HCT116 (cell line): ENCODE measurements around the gene OR6C70. TPM values are rescaled to one million over a fixed set of nuclear protein-coding genes. Genes with fewer than 3 reads are reported as not detected.
"Not testable (repeated sequence)": the region's sequence is repeated elsewhere in the genome, so short reads cannot be mapped to it uniquely, and the experiment has no call there.

ENCODE experiments used
- ATAC-seq: fragments of 200-7000 bp; cut with Tn5 transposase; 2 replicates; pipeline ENCODE4 v1.9.1; 2020; ENCODE audit warnings: mild to moderate bottlenecking, moderate library complexity
- BruUV-seq: library from RNA; stranded (reverse); fragments of 400-500 nt; replicated peaks from 2 replicates; lab custom pipeline; 2021; lab: Mats Ljungman, UMichigan
- CTCF ChIA-PET: fragments of 300-600 bp; sonication (Branson Sonifier 250); formaldehyde crosslinking; loops from one replicate; lab custom pipeline; 2021; ENCODE audit warnings: antibody characterized with exemption; lab: Charles Lee
- POLR2A ChIA-PET: fragments of 300-600, 350-600 bp; sonication (Branson Sonifier 250); formaldehyde crosslinking; loops from one replicate; lab custom pipeline; 2021; ENCODE audit warnings: antibody characterized with exemption; lab: Charles Lee
- RAD21 ChIA-PET, 2 experiments: fragments of 300-600 bp; sonication (Branson Sonifier 250); formaldehyde crosslinking; loops; one replicate each; lab custom pipeline; 2023; ENCODE audit warnings: low total read pairs in 2 of 2; ENCODE audit not compliant: uncharacterized antibody in 2 of 2, unreplicated experiment in 2 of 2, low non-redundant PET in 1 of 2; lab: Charles Lee
- DNase-seq: peaks from one replicate; pipeline ENCODE4 v3.0.0-alpha.2; 2010; ENCODE audit warnings: low read depth, low spot score
- H2AFZ ChIP-seq: fragments of 200-600 bp; shearing (Covaris generic), sonication (generic); 2 replicates; pipeline ENCODE4 v1.6.1; 2017; ENCODE audit warnings: low read depth, mixed run types, mixed read lengths, antibody characterized with exemption, low read length; ENCODE audit not compliant: poor library complexity, severe bottlenecking
- H3K27ac ChIP-seq: 2 replicates; pipeline ENCODE4 v1.5.1; 2012; ENCODE audit warnings: low read depth, low read length
- H3K27me3 ChIP-seq: fragments of 200-600 bp; sonication (generic); 2 replicates; pipeline ENCODE4 v1.6.1; 2016; ENCODE audit warnings: mixed run types, low read length, mixed read lengths; ENCODE audit not compliant: insufficient read depth
- H3K36me3 ChIP-seq, 2 experiments: fragments of 200-500 bp in 1 of 2; fragments of 200-600 bp in 1 of 2; sonication (Bioruptor generic) in 1 of 2; sonication (generic) in 1 of 2; 2 replicates each; pipeline versions ENCODE4 v1.5.1 to v1.6.1; 2014 to 2016; ENCODE audit warnings: low read length in 2 of 2, inconsistent platforms in 1 of 2, mixed read lengths in 1 of 2, mixed run types in 1 of 2; ENCODE audit not compliant: insufficient read depth in 2 of 2, control insufficient read depth in 1 of 2
- H3K4me1 ChIP-seq, 2 experiments: fragments of 200-600 bp in 1 of 2; sonication (generic) in 1 of 2; 2 replicates each; pipeline versions ENCODE4 v1.5.1 to v1.6.1; 2012 to 2017; ENCODE audit warnings: low read length in 2 of 2, inconsistent platforms in 1 of 2, mild to moderate bottlenecking in 1 of 2, mixed read lengths in 1 of 2, mixed run types in 1 of 2, moderate library complexity in 1 of 2; ENCODE audit not compliant: insufficient read depth in 2 of 2, control insufficient read depth in 1 of 2
- H3K4me2 ChIP-seq: fragments of 200-600 bp; sonication (generic); 2 replicates; pipeline ENCODE4 v1.6.1; 2017; ENCODE audit warnings: mixed run types, low read length, mixed read lengths
- H3K4me3 ChIP-seq, 2 experiments: fragments of 200-600 bp in 1 of 2; sonication (generic) in 1 of 2; replicated peaks in 1 of 2; 2 replicates each; pipeline ENCODE4 v1.5.1; 2011 to 2016; ENCODE audit warnings: low read length in 2 of 2, control low read depth in 1 of 2, low read depth in 1 of 2, mild to moderate bottlenecking in 1 of 2, mixed read lengths in 1 of 2, mixed run types in 1 of 2
- H3K79me2 ChIP-seq: fragments of 200-600 bp; sonication (generic); 2 replicates; pipeline ENCODE4 v1.6.1; 2017; ENCODE audit warnings: mild to moderate bottlenecking, mixed run types, low read length, moderate library complexity, mixed read lengths; ENCODE audit not compliant: insufficient read depth
- H3K9ac ChIP-seq: fragments of 200-600 bp; sonication (generic); 2 replicates; pipeline ENCODE4 v1.6.1; 2016; ENCODE audit warnings: low read length, mixed read lengths
- H3K9me2 ChIP-seq: fragments of 200-600 bp; sonication (generic), shearing (Covaris generic); 2 replicates; pipeline ENCODE4 v1.6.1; 2017; ENCODE audit warnings: mixed run types, mild to moderate bottlenecking, moderate library complexity; ENCODE audit not compliant: insufficient read depth
- H3K9me3 ChIP-seq, 2 experiments: fragments of 200-500 bp in 1 of 2; fragments of 200-600 bp in 1 of 2; sonication (Bioruptor generic) in 1 of 2; sonication (generic) in 1 of 2; 2 replicates each; pipeline ENCODE4 v1.6.1; 2014 to 2017; ENCODE audit warnings: low read length in 2 of 2, mixed read lengths in 2 of 2, inconsistent platforms in 1 of 2, low read depth in 1 of 2, mild to moderate bottlenecking in 1 of 2, mixed run types in 1 of 2, moderate library complexity in 1 of 2; ENCODE audit not compliant: control insufficient read depth in 1 of 2, insufficient read depth in 1 of 2
- H4K20me1 ChIP-seq: fragments of 200-600 bp; sonication (generic), shearing (Covaris generic); 2 replicates; pipeline ENCODE4 v1.6.1; 2017; ENCODE audit warnings: mixed run types, mild to moderate bottlenecking, moderate library complexity; ENCODE audit not compliant: insufficient read depth
- CBX3 ChIP-seq: IDR thresholded peaks from 2 replicates; pipeline ENCODE4 v1.6.1; 2012; ENCODE audit warnings: low read depth
- ELF1 ChIP-seq: IDR thresholded peaks from 2 replicates; pipeline ENCODE4 v1.6.1; 2012; ENCODE audit warnings: low read depth, borderline replicate concordance
- FOSL1 ChIP-seq: IDR thresholded peaks from 2 replicates; pipeline ENCODE4 v1.6.1; 2012; ENCODE audit warnings: low read depth
- RAD21 ChIP-seq: IDR thresholded peaks from 2 replicates; pipeline ENCODE4 v1.6.1; 2012; ENCODE audit warnings: low read depth, mild to moderate bottlenecking
- SRF ChIP-seq: IDR thresholded peaks from 2 replicates; pipeline ENCODE4 v1.6.1; 2012; ENCODE audit warnings: low read depth
- intact Hi-C: fragments of 100-400 bp; cut with micrococcal nuclease; formaldehyde crosslinking; loops from 2 replicates; pipeline ENCODE4 v1.10.0; 2022
- total RNA-seq: library from RNA; stranded (reverse); gene quantifications from one replicate; pipeline ENCODE4 v1.2.1, GENCODE V29; 2021; ENCODE audit not compliant: unreplicated experiment
- TF ChIP-seq, protein P1 (sequence below): IDR thresholded peaks from 2 replicates; pipeline ENCODE4 v1.6.1; 2012

OR6C70 gene
- total RNA-seq, 1 experiment from 2014 or later = not detected

DNA sequence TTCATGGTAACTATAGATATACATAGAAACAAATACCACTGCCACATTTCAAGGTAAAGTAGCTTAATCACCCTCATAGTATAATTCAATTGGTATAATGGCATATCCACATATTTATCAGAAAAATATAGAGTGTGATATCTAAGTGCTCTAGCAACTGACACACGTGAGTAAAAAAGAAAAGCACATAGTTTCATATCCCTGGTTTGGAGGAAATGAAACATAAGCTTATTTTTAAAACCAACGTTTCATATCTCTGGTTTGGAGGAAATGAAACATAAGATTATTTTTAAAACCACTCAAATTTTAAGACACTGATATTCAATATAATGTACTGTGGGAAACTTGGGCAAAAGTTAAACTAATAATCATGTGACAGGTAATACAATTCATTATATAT is 2.1 kb downstream of the OR6C70 start:
- H4K20me1 ChIP-seq = no peaks in the 10 kb centered on the region
- no peaks in the 10 kb centered on the region for H3K79me2 ChIP-seq
- intact Hi-C loops = no loop called here
- no peaks in the 10 kb centered on the region for H3K9me3 ChIP-seq
- ChIA-PET RAD21 (no interaction called here), POLR2A (no interaction called here), CTCF (no interaction called here)
- H3K9me2 ChIP-seq = no peaks in the 10 kb centered on the region
- peaks cover 16% of the 10 kb centered on the region for H3K27me3 ChIP-seq
- TF ChIP-seq SRF (no peak), FOSL1 (no peak), ELF1 (no peak), RAD21 (no peak), CBX3 (no peak)
- TF ChIP-seq, protein P1, sequence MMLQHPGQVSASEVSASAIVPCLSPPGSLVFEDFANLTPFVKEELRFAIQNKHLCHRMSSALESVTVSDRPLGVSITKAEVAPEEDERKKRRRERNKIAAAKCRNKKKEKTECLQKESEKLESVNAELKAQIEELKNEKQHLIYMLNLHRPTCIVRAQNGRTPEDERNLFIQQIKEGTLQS = no peak
- H3K36me3 ChIP-seq = no peaks in the 10 kb centered on the region
- H3K4me2 ChIP-seq = no peak overlapping the region
- H3K27ac ChIP-seq = no peak overlapping the region
- no peaks in the 10 kb centered on the region for H3K4me1 ChIP-seq
- no peak overlapping the region for H3K9ac ChIP-seq
- ATAC-seq (no peak), DNase-seq (no peak)
- no peak overlapping the region for H2AFZ ChIP-seq
- no peak overlapping the region for H3K4me3 ChIP-seq
- BruUV-seq = no TSS peak

DNA sequence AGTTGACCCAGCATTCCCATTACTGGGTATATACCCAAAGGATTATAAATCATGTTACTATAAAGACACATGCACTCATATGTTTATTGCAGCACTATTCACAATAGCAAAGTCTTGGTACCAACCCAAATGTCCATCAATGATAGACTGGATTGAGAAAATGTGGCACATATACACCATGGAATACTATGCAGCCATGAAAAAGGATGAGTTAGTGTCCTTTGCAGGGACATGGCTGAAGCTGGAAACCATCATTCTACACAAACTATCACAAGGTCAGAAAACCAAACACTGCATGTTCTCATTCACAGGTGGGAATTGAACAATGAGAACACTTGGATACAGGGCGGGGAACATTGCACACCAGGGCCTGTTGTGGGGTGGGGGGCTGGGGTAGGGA is 5.0 kb downstream of the OR6C70 start:
- H3K9ac ChIP-seq, DNase-seq, H3K27ac ChIP-seq, BruUV-seq, H2AFZ ChIP-seq, H3K4me2 ChIP-seq, H3K4me3 ChIP-seq, H4K20me1 ChIP-seq, H3K4me1 ChIP-seq, H3K9me3 ChIP-seq, H3K9me2 ChIP-seq, H3K79me2 ChIP-seq, ATAC-seq, H3K36me3 ChIP-seq, intact Hi-C loops, POLR2A ChIA-PET, RAD21 ChIA-PET, CTCF ChIA-PET: not testable (repeated sequence)
- H3K27me3 ChIP-seq = peaks cover 19% of the 10 kb centered on the region; the same call in 1 of the 2 replicates
